OCI-M1 (cell line): ENCODE results near the gene TMEM181.
"Not testable (repeated sequence)": the region's sequence is repeated elsewhere in the genome, so short reads cannot be mapped to it uniquely, and the experiment has no call there.

ENCODE experiments used
- DNase-seq: peaks from one replicate; lab custom pipeline; 2025; lab: John Stamatoyannopoulos, UW

Gene TMEM181

GRCh38 chr6:158643836-158644230 is 83.9 kb downstream of the TMEM181 start:
- DNase-seq, result peak; percentile 69

GRCh38 chr6:158644231-158645063 is 84.6 kb downstream of the TMEM181 start, which contains the start of gene DYNLT1:
TSS of gene DYNLT1 (minus strand) at chr6:158644743. CDS start at chr6:158644708, 35 bp downstream.
- DNase-seq, result peak; percentile 96

GRCh38 chr6:158645064-158646022 is 85.5 kb downstream of the TMEM181 start:
- no peak for DNase-seq

GRCh38 chr6:158646023-158646910 is 86.4 kb downstream of the TMEM181 start:
- no peak for DNase-seq

- DNase-seq, result no peak
Observed at GRCh38 chr6:158647501-158647900, 87.6 kb downstream of the TMEM181 start.

- DNase-seq, result no peak
Observed at GRCh38 chr6:158648682-158649131, 88.8 kb downstream of the TMEM181 start.

- DNase-seq, result peak; percentile 83
Observed at GRCh38 chr6:158649289-158650143, 89.6 kb downstream of the TMEM181 start, which contains the start of gene SYTL3. TSS of gene SYTL3 (plus strand) at chr6:158650054. CDS start at chr6:158663269, 13,215 bp downstream.

- DNase-seq, result not testable (repeated sequence)
Observed at GRCh38 chr6:158651981-158652737, 92.3 kb downstream of the TMEM181 start.

GRCh38 chr6:158653577-158654354 is 93.9 kb downstream of the TMEM181 start:
- no peak for DNase-seq

GRCh38 chr6:158654498-158654897 is 94.6 kb downstream of the TMEM181 start:
- no peak for DNase-seq

- DNase-seq, result no peak
Observed at GRCh38 chr6:158654960-158655489, 95.1 kb downstream of the TMEM181 start.

GRCh38 chr6:158655569-158656450 is 95.9 kb downstream of the TMEM181 start:
- no peak for DNase-seq

- DNase-seq, result not testable (repeated sequence)
Observed at GRCh38 chr6:158656986-158657385, 97.1 kb downstream of the TMEM181 start.

GRCh38 chr6:158660333-158660754 is 100.5 kb downstream of the TMEM181 start:
- DNase-seq, result peak; percentile 50

- no peak for DNase-seq
Observed at GRCh38 chr6:158661156-158661685, 101.3 kb downstream of the TMEM181 start.

- DNase-seq, result no peak
Observed at GRCh38 chr6:158662607-158662953, 102.7 kb downstream of the TMEM181 start.

- peak; percentile 26 for DNase-seq
Observed at GRCh38 chr6:158662954-158663624, 103.2 kb downstream of the TMEM181 start.
